HG02885 (cell line): ENCODE measurements around the gene PLCL2.

Source experiments
- ATAC-seq: cut with Tn5 transposase; IDR thresholded peaks from one replicate; pipeline ENCODE4 v1.9.1; 2021; ENCODE audit warnings: mild to moderate bottlenecking; ENCODE audit not compliant: unreplicated experiment, poor library complexity

The PLCL2 gene

GRCh38 chr3:17062736-17063135, 178.0 kb downstream of the PLCL2 start:
- ATAC-seq = no peak

GRCh38 chr3:17063596-17063995, 178.8 kb downstream of the PLCL2 start:
- ATAC-seq = no peak

GRCh38 chr3:17065315-17065714, 180.6 kb downstream of the PLCL2 start:
- ATAC-seq = no peak

GRCh38 chr3:17065881-17066280, 181.1 kb downstream of the PLCL2 start:
- no peak for ATAC-seq

- ATAC-seq = no peak
These were observed 185.0 kb downstream of the PLCL2 start for GRCh38 chr3:17069754-17070153.

- no peak for ATAC-seq
These were observed 185.6 kb downstream of the PLCL2 start for GRCh38 chr3:17070161-17070959.

- no peak for ATAC-seq
These were observed 189.8 kb downstream of the PLCL2 start for GRCh38 chr3:17074559-17074958.

- no peak for ATAC-seq
These were observed 190.6 kb downstream of the PLCL2 start for GRCh38 chr3:17075358-17075757.

- no peak for ATAC-seq
These were observed 191.2 kb downstream of the PLCL2 start for GRCh38 chr3:17075907-17076306.

GRCh38 chr3:17076940-17077605, 192.3 kb downstream of the PLCL2 start:
- ATAC-seq = no peak

GRCh38 chr3:17077606-17078005, 192.9 kb downstream of the PLCL2 start:
- no peak for ATAC-seq

GRCh38 chr3:17078926-17079465, 194.2 kb downstream of the PLCL2 start:
- ATAC-seq = no peak

GRCh38 chr3:17079933-17080332, 195.2 kb downstream of the PLCL2 start:
- ATAC-seq = no peak

- no peak for ATAC-seq
These were observed 196.8 kb downstream of the PLCL2 start for GRCh38 chr3:17081520-17081919.

GRCh38 chr3:17087509-17087908, 202.8 kb downstream of the PLCL2 start:
- no peak for ATAC-seq

GRCh38 chr3:17088017-17088416, 203.3 kb downstream of the PLCL2 start:
- no peak for ATAC-seq

- no peak for ATAC-seq
These were observed 204.0 kb downstream of the PLCL2 start for GRCh38 chr3:17088602-17089313.

- no peak for ATAC-seq
These were observed 204.6 kb downstream of the PLCL2 start for GRCh38 chr3:17089314-17089700.

GRCh38 chr3:17090280-17090983, 205.7 kb downstream of the PLCL2 start:
- ATAC-seq = no peak

- ATAC-seq = no peak
These were observed 207.3 kb downstream of the PLCL2 start for GRCh38 chr3:17091910-17092582.
